GM18526 (cell line): ENCODE measurements around the gene DENND2D.

ENCODE experiments used
- POLR2A ChIP-seq: IDR thresholded peaks from 3 replicates; pipeline ENCODE4 v1.6.1; 2011; ENCODE audit not compliant: insufficient read length; ENCODE audit errors: extremely low read depth

Gene DENND2D

DNA sequence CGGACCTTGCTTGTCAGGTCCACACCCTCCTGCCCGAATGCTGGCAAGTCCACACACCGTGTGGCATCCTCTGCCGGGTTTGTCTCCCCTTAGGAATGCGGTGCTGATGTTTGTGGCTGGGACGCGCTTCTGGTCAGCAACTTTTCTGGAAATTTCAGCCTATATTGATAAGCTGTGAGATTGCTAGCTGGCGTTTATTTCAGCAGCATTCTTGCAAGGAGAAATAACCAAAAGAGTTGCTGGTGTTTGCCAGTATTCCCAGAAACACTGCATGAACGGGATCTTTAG lies 59.8 kb downstream of the DENND2D start:
- no peak for TF ChIP-seq POLR2A

DNA sequence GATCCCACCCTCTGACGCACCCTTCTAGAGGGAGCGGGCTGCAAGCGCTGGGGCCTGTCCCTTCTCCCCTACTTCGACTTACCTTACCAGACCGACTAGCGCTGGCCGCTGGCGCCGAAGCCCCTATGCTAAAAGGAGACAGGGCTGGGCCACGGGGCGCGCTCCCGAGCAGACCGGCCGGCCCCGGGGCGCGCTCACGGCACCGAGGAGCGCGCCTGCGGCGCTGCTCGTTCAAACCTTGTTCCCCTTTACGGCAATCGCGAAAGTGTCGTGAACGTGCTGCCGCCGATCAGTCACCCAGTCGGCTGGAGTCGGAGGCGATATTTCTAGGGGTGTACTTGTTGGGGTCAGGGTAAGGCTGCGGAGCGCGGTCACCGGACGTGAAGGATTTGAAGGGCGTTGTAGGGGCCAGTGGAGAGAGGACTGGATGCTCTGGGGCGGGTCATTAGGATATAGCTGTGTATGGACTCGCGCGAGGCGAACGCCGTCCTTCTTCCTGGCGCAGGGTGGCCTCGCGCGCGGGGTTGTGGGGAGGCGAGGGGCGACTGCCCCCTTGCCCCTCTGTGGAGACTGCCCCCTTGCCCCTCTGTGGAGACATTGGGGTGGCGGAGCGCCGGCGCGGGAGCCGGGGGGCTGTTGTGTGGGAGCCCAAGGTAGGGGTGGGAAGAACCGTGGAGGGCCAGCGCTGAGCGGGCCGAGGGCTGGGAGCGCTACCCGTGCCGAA lies 60.3 kb downstream of the DENND2D start, which contains the start of the genes CEPT1 and DRAM2:
TSS of gene CEPT1 (plus strand) at position 268 of the 724 bp plus-strand sequence. CDS start 7,492 bp downstream, outside the sequence.
TSS of gene DRAM2 (minus strand) at position 138 of the 724 bp plus-strand sequence. CDS start 8,539 bp downstream, outside the sequence.
- peak; percentile 85 for TF ChIP-seq POLR2A

DNA sequence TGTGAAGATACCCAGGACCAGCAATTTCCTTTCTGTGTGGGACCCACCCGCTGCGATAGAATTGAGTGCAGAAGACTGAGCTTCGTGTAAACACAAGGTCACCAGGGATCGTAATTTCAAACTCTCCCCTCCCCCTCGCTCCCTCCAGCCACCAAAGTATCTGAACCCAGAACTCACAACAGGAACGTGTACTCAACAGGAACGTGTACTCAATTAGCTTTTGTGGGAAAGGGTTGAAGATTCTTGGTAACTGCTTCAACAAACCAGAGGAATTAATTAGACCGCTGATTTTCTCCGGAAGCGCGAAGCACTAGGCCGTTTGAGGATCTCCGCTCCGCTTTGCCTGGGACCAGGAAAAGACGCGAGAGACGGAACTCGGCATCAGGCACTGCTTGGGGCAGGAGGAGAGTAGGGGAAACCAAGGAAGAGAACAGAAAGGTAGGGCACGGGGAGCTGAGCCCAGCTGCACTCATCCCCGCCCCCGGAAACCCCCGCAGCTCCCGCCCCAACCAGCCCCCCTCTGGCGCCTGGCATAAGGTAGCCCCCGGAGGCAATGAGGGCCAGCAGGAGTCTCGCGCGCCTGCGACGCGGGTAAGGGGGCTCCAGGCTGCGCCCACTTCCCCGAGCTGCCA lies 61.0 kb downstream of the DENND2D start:
- peak; percentile 10 for TF ChIP-seq POLR2A
